HepG2 (cell line): Measurements from ENCODE around the gene COL9A3. TPM values are rescaled to one million over a fixed set of nuclear protein-coding genes. Genes with fewer than 3 reads are reported as not detected.

Experiments used
- ZNF687 ChIP-seq: sonication (generic); formaldehyde crosslinking; IDR thresholded peaks from 2 replicates; pipeline ENCODE4 v1.5.1; 2020; ENCODE audit warnings: mild to moderate bottlenecking, missing genetic modification reagents, moderate library complexity
- polyA plus RNA-seq, 8 experiments: library from polyadenylated mRNA; depleted of rRNA in 3 of 8; stranded (reverse) in 7 of 8; unstranded in 1 of 8; fragments of >200 nt; fragmentation: Illumina TruSeq in 4 of 8; extraction: Trizol in 4 of 8; gene quantifications; 2 replicates each; pipeline versions ENCODE4 v1.2.1 to v1.2.3, GENCODE V29; 2011 to 2016; ENCODE audit warnings: low read depth in 4 of 8, missing spikeins in 1 of 8, mixed read lengths in 1 of 8; ENCODE audit not compliant: insufficient read depth in 1 of 8
- total RNA-seq, 5 experiments: library from RNA; depleted of rRNA; stranded (reverse); fragments of >200 nt; fragmentation: Illumina TruSeq; extraction: Trizol; gene quantifications; 2 replicates each; pipeline ENCODE4 v1.2.3, GENCODE V29; 2016; ENCODE audit warnings: low read depth in 1 of 5
- TF ChIP-seq, protein P1 (sequence below): sonication (generic); formaldehyde crosslinking; IDR thresholded peaks from 2 replicates; pipeline ENCODE4 v1.9.0; 2021; ENCODE audit warnings: mild to moderate bottlenecking, missing genetic modification reagents

Gene COL9A3
- total and polyA plus RNA-seq, 2 of the 13 experiments (the other 11 are each of a cell fraction or from before 2014, with no cell fraction given) = 155 to 204 TPM

DNA sequence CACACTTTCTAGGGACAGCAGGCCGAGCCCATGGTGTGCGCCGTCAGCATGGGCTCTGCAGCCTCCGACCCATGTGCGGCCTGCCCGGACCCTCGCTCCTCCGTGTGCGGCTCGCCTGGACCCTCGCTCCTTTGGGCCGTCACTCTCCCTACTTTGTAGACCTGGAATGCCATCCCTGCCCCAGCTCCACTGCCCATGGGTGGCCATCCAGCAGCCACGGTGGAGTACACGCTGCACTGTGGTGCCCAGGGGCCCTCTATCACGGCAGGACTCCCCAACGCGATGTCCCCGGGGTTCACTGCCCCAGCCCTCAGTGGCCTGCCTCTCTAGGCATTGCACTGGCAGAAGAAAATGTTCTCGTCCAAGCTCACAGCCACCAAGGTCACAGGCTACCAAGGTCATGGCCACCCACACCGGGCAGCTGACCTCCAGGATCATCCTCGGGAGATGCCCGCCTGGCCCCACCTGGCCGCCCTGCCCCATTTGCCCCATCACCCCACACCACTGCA, 44.7 kb upstream of the COL9A3 start (continued):
- TF ChIP-seq ZNF687 (CRISPR knock-in tag) = peak; percentile 24; the same call in 1 of the 2 replicates
- TF ChIP-seq, protein P1, sequence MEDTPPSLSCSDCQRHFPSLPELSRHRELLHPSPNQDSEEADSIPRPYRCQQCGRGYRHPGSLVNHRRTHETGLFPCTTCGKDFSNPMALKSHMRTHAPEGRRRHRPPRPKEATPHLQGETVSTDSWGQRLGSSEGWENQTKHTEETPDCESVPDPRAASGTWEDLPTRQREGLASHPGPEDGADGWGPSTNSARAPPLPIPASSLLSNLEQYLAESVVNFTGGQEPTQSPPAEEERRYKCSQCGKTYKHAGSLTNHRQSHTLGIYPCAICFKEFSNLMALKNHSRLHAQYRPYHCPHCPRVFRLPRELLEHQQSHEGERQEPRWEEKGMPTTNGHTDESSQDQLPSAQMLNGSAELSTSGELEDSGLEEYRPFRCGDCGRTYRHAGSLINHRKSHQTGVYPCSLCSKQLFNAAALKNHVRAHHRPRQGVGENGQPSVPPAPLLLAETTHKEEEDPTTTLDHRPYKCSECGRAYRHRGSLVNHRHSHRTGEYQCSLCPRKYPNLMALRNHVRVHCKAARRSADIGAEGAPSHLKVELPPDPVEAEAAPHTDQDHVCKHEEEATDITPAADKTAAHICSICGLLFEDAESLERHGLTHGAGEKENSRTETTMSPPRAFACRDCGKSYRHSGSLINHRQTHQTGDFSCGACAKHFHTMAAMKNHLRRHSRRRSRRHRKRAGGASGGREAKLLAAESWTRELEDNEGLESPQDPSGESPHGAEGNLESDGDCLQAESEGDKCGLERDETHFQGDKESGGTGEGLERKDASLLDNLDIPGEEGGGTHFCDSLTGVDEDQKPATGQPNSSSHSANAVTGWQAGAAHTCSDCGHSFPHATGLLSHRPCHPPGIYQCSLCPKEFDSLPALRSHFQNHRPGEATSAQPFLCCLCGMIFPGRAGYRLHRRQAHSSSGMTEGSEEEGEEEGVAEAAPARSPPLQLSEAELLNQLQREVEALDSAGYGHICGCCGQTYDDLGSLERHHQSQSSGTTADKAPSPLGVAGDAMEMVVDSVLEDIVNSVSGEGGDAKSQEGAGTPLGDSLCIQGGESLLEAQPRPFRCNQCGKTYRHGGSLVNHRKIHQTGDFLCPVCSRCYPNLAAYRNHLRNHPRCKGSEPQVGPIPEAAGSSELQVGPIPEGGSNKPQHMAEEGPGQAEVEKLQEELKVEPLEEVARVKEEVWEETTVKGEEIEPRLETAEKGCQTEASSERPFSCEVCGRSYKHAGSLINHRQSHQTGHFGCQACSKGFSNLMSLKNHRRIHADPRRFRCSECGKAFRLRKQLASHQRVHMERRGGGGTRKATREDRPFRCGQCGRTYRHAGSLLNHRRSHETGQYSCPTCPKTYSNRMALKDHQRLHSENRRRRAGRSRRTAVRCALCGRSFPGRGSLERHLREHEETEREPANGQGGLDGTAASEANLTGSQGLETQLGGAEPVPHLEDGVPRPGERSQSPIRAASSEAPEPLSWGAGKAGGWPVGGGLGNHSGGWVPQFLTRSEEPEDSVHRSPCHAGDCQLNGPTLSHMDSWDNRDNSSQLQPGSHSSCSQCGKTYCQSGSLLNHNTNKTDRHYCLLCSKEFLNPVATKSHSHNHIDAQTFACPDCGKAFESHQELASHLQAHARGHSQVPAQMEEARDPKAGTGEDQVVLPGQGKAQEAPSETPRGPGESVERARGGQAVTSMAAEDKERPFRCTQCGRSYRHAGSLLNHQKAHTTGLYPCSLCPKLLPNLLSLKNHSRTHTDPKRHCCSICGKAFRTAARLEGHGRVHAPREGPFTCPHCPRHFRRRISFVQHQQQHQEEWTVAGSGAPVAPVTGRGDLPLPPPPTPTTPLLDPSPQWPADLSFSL (CRISPR knock-in tag) = no peak
- TF ChIP-seq, all 625 proteins: peak for 4
